T follicular helper cell (primary cell): ENCODE data around the gene AGBL4.
"Not testable (repeated sequence)": the region's sequence is repeated elsewhere in the genome, so short reads cannot be mapped to it uniquely, and the experiment has no call there.

Experiments used
- DNase-seq: peaks from one replicate; pipeline ENCODE4 v3.0.0-alpha.2; 2020; ENCODE audit warnings: low read depth

Gene AGBL4

GRCh38 chr1:49026230-49026811 lies 997.4 kb downstream of the AGBL4 start:
- DNase-seq = no peak

GRCh38 chr1:49016030-49016977 lies 1007.5 kb downstream of the AGBL4 start:
- DNase-seq = no peak

GRCh38 chr1:49013079-49013478 lies 1010.7 kb downstream of the AGBL4 start:
- no peak for DNase-seq

- not testable (repeated sequence) for DNase-seq
Observed at GRCh38 chr1:49002981-49003380, 1020.8 kb downstream of the AGBL4 start.

- DNase-seq = no peak
Observed at GRCh38 chr1:48999321-48999720, 1024.4 kb downstream of the AGBL4 start.

GRCh38 chr1:48996311-48996710 lies 1027.4 kb downstream of the AGBL4 start:
- DNase-seq = no peak

- no peak for DNase-seq
Observed at GRCh38 chr1:48988633-48989197, 1035.0 kb downstream of the AGBL4 start.

GRCh38 chr1:48979940-48980339 lies 1043.8 kb downstream of the AGBL4 start:
- no peak for DNase-seq

GRCh38 chr1:48978413-48978812 lies 1045.3 kb downstream of the AGBL4 start:
- no peak for DNase-seq

GRCh38 chr1:48977273-48977672 lies 1046.5 kb downstream of the AGBL4 start:
- DNase-seq = no peak

- DNase-seq = no peak
Observed at GRCh38 chr1:48969971-48970370, 1053.8 kb downstream of the AGBL4 start.

- DNase-seq = no peak
Observed at GRCh38 chr1:48967318-48967717, 1056.4 kb downstream of the AGBL4 start.

- no peak for DNase-seq
Observed at GRCh38 chr1:48966583-48966982, 1057.2 kb downstream of the AGBL4 start.

- DNase-seq = no peak
Observed at GRCh38 chr1:48960320-48960719, 1063.4 kb downstream of the AGBL4 start.

- no peak for DNase-seq
Observed at GRCh38 chr1:48955774-48956173, 1068.0 kb downstream of the AGBL4 start.

- DNase-seq = no peak
Observed at GRCh38 chr1:48953617-48954016, 1070.1 kb downstream of the AGBL4 start.

GRCh38 chr1:48948562-48948961 lies 1075.2 kb downstream of the AGBL4 start:
- no peak for DNase-seq

- no peak for DNase-seq
Observed at GRCh38 chr1:48947761-48948537, 1075.8 kb downstream of the AGBL4 start.

GRCh38 chr1:48946070-48946469 lies 1077.7 kb downstream of the AGBL4 start:
- DNase-seq = no peak

- no peak for DNase-seq
Observed at GRCh38 chr1:48944811-48945210, 1078.9 kb downstream of the AGBL4 start.

GRCh38 chr1:48943826-48944225 lies 1079.9 kb downstream of the AGBL4 start:
- DNase-seq = no peak

GRCh38 chr1:48943393-48943792 lies 1080.4 kb downstream of the AGBL4 start:
- DNase-seq = no peak
